Tibial nerve (tissue), 4 donors: Measurements from ENCODE around the gene PARP12. TPM values are rescaled to one million over a fixed set of nuclear protein-coding genes. Genes with fewer than 3 reads are reported as not detected.

Experiments used
- DNase-seq, 2 donors: peaks; one replicate each; pipeline ENCODE4 v3.0.0-alpha.2; 2019; ENCODE audit warnings: low spot score in 2 of 2
- H3K27ac ChIP-seq, 4 donors: fragments of 200-600 bp; sonication (generic) in 3 of 4; one replicate each; pipeline ENCODE4 v1.5.1; 2017 to 2019; ENCODE audit warnings: mild to moderate bottlenecking in 1 of 4
- H3K27me3 ChIP-seq, 2 donors: fragments of 200-600 bp; sonication (generic) in 1 of 2; one replicate each; pipeline versions ENCODE4 v1.5.1 to v1.6.0; 2017 to 2019
- H3K36me3 ChIP-seq, 3 donors: fragments of 200-600 bp; sonication (generic); one replicate each; pipeline ENCODE4 v1.5.1; 2018 to 2019
- H3K4me1 ChIP-seq, 4 donors: fragments of 200-600 bp; sonication (generic) in 3 of 4; one replicate each; pipeline ENCODE4 v1.5.1; 2017 to 2019
- H3K4me3 ChIP-seq, 4 donors: fragments of 200-600 bp; sonication (generic) in 3 of 4; one replicate each; pipeline ENCODE4 v1.5.1; 2017 to 2019; ENCODE audit warnings: mild to moderate bottlenecking in 1 of 4, moderate library complexity in 1 of 4
- H3K9me3 ChIP-seq, 4 donors: fragments of 200-600 bp; sonication (generic) in 3 of 4; one replicate each; pipeline ENCODE4 v1.5.1; 2017 to 2019
- EP300 ChIP-seq, 2 donors: sonication (generic); formaldehyde crosslinking; IDR thresholded peaks; one replicate each; pipeline ENCODE4 v1.6.1; 2017; ENCODE audit warnings: antibody characterized with exemption in 2 of 2, mild to moderate bottlenecking in 1 of 2
- POLR2A ChIP-seq, 2 donors: fragments of 450-650 bp; IDR thresholded peaks; one replicate each; pipeline ENCODE4 v1.6.1; 2017; ENCODE audit warnings: antibody characterized with exemption in 2 of 2, mild to moderate bottlenecking in 2 of 2, moderate library complexity in 2 of 2
- WGBS, 2 donors: methylation state at CpG; one replicate each; pipeline ENCODE4 v1.1.5; 2018; 5-methylcytosine and 5-hydroxymethylcytosine counted together
- total RNA-seq, 4 donors: library from RNA; depleted of rRNA; stranded (reverse); fragments of >200 nt; gene quantifications; one replicate each; pipeline ENCODE4 v1.1.0, GENCODE V29; 2016
- TF ChIP-seq, protein P1 (sequence below), 5 experiments: fragments of 200-600 bp in 3 of 5; fragments of 450-650 bp in 2 of 5; sonication (generic) in 3 of 5; IDR thresholded peaks; one replicate each; pipeline ENCODE4 v1.5.1; 2016 to 2019; ENCODE audit warnings: antibody characterized with exemption in 5 of 5, mild to moderate bottlenecking in 3 of 5, moderate library complexity in 2 of 5

Gene PARP12
- total RNA-seq, 4 donors from 2014 or later, result 40.0 to 54.2 (median 44.2) TPM

GRCh38 chr7:140079121-140079536 is 16.4 kb upstream of the PARP12 start:
- no peaks in the 10 kb centered on the region for H3K9me3 ChIP-seq
- 32 to 39% methylated on average over 6 of the region's 6 CpGs for WGBS, 2 donors
- TF ChIP-seq, protein P1, sequence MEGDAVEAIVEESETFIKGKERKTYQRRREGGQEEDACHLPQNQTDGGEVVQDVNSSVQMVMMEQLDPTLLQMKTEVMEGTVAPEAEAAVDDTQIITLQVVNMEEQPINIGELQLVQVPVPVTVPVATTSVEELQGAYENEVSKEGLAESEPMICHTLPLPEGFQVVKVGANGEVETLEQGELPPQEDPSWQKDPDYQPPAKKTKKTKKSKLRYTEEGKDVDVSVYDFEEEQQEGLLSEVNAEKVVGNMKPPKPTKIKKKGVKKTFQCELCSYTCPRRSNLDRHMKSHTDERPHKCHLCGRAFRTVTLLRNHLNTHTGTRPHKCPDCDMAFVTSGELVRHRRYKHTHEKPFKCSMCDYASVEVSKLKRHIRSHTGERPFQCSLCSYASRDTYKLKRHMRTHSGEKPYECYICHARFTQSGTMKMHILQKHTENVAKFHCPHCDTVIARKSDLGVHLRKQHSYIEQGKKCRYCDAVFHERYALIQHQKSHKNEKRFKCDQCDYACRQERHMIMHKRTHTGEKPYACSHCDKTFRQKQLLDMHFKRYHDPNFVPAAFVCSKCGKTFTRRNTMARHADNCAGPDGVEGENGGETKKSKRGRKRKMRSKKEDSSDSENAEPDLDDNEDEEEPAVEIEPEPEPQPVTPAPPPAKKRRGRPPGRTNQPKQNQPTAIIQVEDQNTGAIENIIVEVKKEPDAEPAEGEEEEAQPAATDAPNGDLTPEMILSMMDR (IDR thresholded peaks at IDR 0.05), result no peak
- TF ChIP-seq POLR2A (IDR thresholded peaks at IDR 0.05), result no peak
- no peak for TF ChIP-seq EP300 (IDR thresholded peaks at IDR 0.05)

DNA sequence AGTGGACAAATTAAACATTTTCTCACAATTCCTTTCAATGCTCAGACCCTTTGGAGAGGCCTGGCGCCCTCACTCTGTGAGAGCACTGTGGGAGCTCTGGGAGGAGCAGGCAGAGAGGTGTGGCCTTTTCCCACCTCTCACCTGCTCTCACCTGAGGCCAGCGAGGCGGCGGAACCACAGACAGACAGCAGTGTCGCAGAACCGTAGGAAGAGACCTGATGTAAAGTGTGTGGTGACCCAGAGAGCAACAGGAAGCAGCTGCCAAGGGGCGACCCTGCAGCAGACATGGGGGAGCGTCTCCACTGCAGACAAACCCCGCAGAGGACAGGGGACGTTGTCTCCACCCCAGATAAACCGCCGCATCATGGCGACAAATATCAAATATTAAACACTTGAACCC is 15.6 kb upstream of the PARP12 start:
- TF ChIP-seq, protein P1 (IDR thresholded peaks at IDR 0.05), result no peak
- TF ChIP-seq POLR2A (IDR thresholded peaks at IDR 0.05), result no peak
- TF ChIP-seq EP300 (IDR thresholded peaks at IDR 0.05), result no peak
- no peak for DNase-seq
- H3K36me3 ChIP-seq, result no peaks in the 10 kb centered on the region
- no peak overlapping the region for H3K4me3 ChIP-seq
- H3K27ac ChIP-seq, result no peak overlapping the region
- H3K4me1 ChIP-seq, result no peaks in the 10 kb centered on the region
- H3K27me3 ChIP-seq, result no peaks in the 10 kb centered on the region
- no peaks in the 10 kb centered on the region for H3K9me3 ChIP-seq
- 85 to 90% methylated on average over 13 of the region's 13 CpGs for WGBS, 2 donors

More at GRCh38 chr7:140079121-140079536, 16.4 kb upstream of the PARP12 start:
- Histone ChIP-seq H3K36me3 (no peaks in the 10 kb centered on the region), H3K27ac (no peak overlapping the region), H3K4me1 (no peaks in the 10 kb centered on the region), H3K4me3 (no peak overlapping the region), H3K27me3 (no peaks in the 10 kb centered on the region)
- DNase-seq, result peak in 1 of 2 donors; percentile 40

DNA sequence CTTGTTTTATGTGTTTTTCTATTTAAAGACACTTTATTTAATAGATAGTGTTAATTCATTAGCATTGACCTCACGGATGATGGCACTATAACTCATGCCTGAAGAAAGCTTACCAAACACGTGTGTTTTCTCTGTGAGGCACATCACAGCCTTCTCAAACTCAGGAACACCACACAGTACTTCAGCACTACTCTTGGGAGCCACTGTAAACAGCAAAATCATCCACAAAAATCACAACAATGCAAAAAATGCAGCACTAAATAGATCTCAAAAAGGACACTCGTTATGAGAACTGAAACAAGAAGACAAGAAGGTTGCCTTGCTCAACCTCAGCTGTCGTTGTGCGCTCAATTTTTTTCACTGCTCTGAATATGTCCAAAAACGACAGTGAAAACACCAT is 12.0 kb upstream of the PARP12 start:
- Histone ChIP-seq H3K4me3 (no peak overlapping the region), H3K36me3 (no peaks in the 10 kb centered on the region), H3K9me3 (peaks cover 0 to 7% (median 0%) of the 10 kb centered on the region in 4 donors), H3K27ac (peak overlapping the region in 1 of 4 donors; percentile 6), H3K27me3 (no peaks in the 10 kb centered on the region), H3K4me1 (no peaks in the 10 kb centered on the region)
- no peak for DNase-seq
- 52 to 57% methylated on average over 6 of the region's 6 CpGs for WGBS, 2 donors
- peak in 1 of 2 donors; percentile 34 for TF ChIP-seq EP300 (IDR thresholded peaks at IDR 0.05)
- TF ChIP-seq POLR2A (IDR thresholded peaks at IDR 0.05), result no peak

GRCh38 chr7:140070546-140070945 is 7.8 kb upstream of the PARP12 start:
- no peak for DNase-seq
- TF ChIP-seq POLR2A (IDR thresholded peaks at IDR 0.05) (no peak), EP300 (IDR thresholded peaks at IDR 0.05) (no peak)
- TF ChIP-seq, protein P1 (IDR thresholded peaks at IDR 0.05), result no peak

GRCh38 chr7:140069298-140069949 is 6.7 kb upstream of the PARP12 start:
- WGBS, 2 donors, result 80 to 93% methylated on average over 4 of the region's 4 CpGs
- no peak overlapping the region for H3K27ac ChIP-seq
- H3K9me3 ChIP-seq, result peaks cover 0 to 33% (median 2%) of the 10 kb centered on the region in 4 donors
- H3K36me3 ChIP-seq, result no peaks in the 10 kb centered on the region
- TF ChIP-seq EP300 (IDR thresholded peaks at IDR 0.05), result no peak
- TF ChIP-seq POLR2A (IDR thresholded peaks at IDR 0.05), result no peak
- TF ChIP-seq, protein P1 (IDR thresholded peaks at IDR 0.05), result no peak
- no peaks in the 10 kb centered on the region for H3K27me3 ChIP-seq
- no peaks in the 10 kb centered on the region for H3K4me1 ChIP-seq
- DNase-seq, result no peak
- no peak overlapping the region for H3K4me3 ChIP-seq

More at GRCh38 chr7:140070546-140070945, 7.8 kb upstream of the PARP12 start:
- Histone ChIP-seq H3K9me3 (peaks cover 0 to 33% (median 2%) of the 10 kb centered on the region in 4 donors), H3K4me1 (no peaks in the 10 kb centered on the region), H3K4me3 (no peak overlapping the region), H3K36me3 (no peaks in the 10 kb centered on the region), H3K27me3 (no peaks in the 10 kb centered on the region), H3K27ac (no peak overlapping the region)
